K562 treated with DMSO at 1 percent for 24 hours (cell line): ENCODE results near the gene SCLY. TPM values are rescaled to one million over a fixed set of nuclear protein-coding genes. Genes with fewer than 3 reads are reported as not detected.

Experiments
- total RNA-seq: library from RNA; unstranded; fragments of 300-600 nt; gene quantifications from 2 replicates; pipeline ENCODE4 v1.2.3, GENCODE V29; 2022; ENCODE audit warnings: low read depth; ENCODE audit not compliant: insufficient read depth

SCLY gene, protein sequence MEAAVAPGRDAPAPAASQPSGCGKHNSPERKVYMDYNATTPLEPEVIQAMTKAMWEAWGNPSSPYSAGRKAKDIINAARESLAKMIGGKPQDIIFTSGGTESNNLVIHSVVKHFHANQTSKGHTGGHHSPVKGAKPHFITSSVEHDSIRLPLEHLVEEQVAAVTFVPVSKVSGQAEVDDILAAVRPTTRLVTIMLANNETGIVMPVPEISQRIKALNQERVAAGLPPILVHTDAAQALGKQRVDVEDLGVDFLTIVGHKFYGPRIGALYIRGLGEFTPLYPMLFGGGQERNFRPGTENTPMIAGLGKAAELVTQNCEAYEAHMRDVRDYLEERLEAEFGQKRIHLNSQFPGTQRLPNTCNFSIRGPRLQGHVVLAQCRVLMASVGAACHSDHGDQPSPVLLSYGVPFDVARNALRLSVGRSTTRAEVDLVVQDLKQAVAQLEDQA
- total RNA-seq, result 13.5 and 24.0 TPM in 2 replicates

DNA sequence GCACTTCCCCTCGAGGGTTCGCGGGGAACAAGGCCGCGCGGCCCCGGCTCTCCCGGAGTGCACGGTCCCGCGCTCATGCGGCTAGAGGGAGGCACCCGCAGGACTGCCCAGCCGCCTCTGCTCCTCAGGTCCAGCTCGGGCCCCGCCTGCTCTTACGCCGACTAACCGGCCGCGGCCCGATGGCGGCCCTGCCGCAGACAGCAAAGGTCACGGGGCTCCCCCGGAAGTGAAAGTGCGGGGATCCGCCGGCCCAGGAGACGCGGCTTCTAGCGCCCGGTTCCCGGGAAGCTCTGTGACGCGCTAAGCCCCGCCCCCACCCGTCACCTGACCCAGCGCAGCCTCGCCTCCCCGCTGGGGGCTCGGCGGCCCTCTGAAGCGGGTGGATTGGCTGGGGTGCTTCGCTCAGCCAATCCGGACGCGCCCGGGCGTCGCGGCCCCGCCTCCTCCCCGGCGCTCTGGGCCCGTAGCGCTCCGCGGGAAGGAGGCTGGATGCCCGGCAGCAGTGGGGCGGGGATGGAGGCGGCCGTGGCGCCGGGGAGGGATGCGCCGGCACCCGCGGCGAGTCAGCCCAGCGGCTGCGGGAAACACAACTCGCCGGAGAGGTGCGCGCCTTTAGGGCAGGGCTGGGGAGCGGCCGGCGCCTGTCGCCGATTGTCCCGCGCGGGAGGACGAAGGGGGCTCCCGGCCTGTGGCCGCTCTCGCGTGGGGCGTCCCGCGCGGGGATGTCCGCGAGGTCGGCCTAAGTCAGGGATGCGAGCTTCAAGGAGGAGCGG is at the start of gene SCLY:
Gene SCLY, plus strand, starts transcription at position 460 of the 773 bp plus-strand sequence. Its CDS starts 54 bp downstream, at position 514.

DNA sequence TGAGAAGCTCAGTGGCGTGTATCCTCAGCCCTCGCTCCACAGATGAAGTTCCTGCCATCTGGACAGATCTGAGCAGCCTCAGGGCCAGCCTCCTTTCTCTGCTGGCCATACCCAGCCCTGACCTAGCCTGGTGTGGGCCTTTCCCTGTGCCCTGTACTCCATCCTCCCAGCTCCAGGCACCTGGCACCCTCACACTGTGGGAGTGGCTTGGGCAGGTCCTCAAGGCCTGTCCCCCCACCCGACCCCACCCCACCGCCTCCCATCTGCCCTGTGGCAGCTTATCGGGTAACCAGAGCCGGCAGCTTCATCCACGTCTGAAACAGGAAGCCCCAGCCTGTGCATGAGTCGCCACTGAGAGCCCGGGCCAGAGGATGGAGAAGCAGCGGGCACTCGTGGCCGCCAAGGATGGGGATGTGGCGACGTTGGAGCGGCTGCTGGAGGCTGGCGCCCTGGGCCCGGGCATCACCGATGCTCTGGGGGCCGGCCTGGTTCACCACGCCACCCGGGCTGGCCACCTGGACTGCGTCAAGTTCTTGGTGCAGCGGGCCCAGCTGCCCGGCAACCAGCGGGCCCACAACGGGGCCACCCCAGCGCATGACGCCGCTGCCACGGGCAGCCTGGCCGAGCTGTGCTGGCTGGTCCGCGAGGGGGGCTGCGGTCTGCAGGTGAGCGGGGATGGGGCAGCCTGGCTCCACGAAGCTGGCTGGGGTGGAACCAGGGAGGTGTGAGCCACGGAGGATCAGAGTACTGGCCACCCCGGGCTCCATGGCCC is 39.4 kb downstream of the SCLY start, which contains the start of gene ESPNL:
Gene ESPNL, plus strand, starts transcription at position 292 of the 772 bp plus-strand sequence. Its CDS starts 80 bp downstream, at position 372.

DNA sequence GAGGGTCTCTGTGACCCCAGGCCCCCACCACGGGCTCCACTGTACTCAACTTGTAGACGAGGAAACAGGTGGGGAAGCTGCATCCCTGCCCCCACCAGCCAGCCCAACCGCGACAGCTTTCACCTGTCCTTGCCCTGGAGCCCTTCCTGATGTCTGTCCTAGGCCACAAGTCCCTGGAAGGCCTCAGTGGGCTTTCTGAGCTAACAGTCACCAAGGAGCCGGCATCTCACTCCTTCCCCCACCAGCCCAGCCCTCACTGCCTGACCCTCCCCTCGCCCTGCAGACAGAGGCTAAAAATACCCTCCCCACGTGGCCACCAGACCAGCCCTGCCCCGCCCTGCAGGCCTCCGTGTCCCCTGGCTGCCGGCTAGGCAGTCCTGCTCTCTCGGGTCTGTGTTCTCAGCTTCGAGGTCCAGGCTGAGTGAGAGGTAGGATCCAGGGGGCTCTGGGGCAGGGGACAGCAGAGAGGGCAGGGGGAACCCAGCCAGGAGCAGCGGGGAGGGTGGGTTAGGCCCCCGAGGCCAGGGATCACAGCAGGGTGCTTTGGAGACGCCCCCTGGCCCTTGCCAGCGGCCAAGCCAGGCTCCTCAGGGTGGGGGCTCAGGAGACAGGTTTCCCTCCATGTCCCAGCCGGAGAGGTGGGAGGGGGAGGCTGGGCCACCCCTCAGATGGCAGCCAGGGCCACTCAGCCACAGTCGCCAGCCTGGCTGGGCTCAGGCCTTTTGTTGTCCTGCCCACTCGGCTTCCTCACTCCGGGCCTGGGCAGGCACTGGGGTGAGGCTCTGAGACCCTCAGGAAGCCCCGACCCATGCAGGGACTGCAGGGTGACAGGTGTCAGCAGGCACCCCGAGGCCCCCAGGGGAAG is 77.8 kb downstream of the SCLY start, which contains the start of gene KLHL30:
Gene KLHL30, plus strand, starts transcription at position 338 of the 865 bp plus-strand sequence. CDS start 2,087 bp downstream, outside the sequence.

Other genes with a start within 250 kb of the SCLY start
- 0.42 TPM in 1 of 2 replicates, not detected in the other for gene RAMP1, start 201.4 kb upstream of the SCLY start, total RNA-seq
- 36.5 and 37.8 TPM in 2 replicates for gene UBE2F, start 94.0 kb upstream of the SCLY start, total RNA-seq
- gene ESPNL, start 39.3 kb downstream of the SCLY start, total RNA-seq, result 0.36 and 0.39 TPM in 2 replicates
- gene KLHL30, start 77.7 kb downstream of the SCLY start, total RNA-seq, result not detected in 2 replicates
- gene ERFE, start 98.0 kb downstream of the SCLY start, total RNA-seq, result 30.0 and 40.2 TPM in 2 replicates
- 29.3 and 31.5 TPM in 2 replicates for gene ILKAP, start 142.7 kb downstream of the SCLY start, total RNA-seq
- 267 and 302 TPM in 2 replicates for gene HES6, start 179.0 kb downstream of the SCLY start, total RNA-seq
- gene PER2, start 227.6 kb downstream of the SCLY start, total RNA-seq, result 0.82 and 1.2 TPM in 2 replicates